VCaP (cell line): Measurements from ENCODE around the gene USP3.

Experiments
- H3K27ac ChIP-seq: fragments of 450-650 bp; 2 replicates; pipeline ENCODE4 v1.5.1; 2017
- TF ChIP-seq, protein P1 (sequence below): fragments of 450-650 bp; conservative IDR thresholded peaks from 2 replicates; pipeline ENCODE4 v1.5.1; 2017; ENCODE audit warnings: mild to moderate bottlenecking, moderate library complexity

USP3 gene

DNA sequence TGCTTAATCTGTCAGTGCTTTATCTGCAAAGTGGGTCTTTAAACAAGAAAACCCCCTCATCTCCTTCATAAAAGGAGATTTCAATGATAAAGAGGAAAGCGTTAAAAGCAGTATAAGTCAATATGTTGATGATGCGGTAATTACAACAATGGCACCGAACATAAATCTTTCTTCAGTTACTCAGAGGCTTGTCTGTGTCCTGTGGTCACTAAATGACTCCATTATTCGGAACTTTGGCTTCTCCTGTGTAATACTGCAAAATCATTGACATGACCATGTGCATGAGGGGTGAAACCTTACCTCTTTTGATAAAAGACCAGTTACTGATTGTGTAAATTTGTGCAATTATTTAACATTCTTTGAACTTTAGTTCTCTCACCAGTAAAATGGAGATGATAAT is 4.8 kb upstream of the USP3 start:
- TF ChIP-seq, protein P1, sequence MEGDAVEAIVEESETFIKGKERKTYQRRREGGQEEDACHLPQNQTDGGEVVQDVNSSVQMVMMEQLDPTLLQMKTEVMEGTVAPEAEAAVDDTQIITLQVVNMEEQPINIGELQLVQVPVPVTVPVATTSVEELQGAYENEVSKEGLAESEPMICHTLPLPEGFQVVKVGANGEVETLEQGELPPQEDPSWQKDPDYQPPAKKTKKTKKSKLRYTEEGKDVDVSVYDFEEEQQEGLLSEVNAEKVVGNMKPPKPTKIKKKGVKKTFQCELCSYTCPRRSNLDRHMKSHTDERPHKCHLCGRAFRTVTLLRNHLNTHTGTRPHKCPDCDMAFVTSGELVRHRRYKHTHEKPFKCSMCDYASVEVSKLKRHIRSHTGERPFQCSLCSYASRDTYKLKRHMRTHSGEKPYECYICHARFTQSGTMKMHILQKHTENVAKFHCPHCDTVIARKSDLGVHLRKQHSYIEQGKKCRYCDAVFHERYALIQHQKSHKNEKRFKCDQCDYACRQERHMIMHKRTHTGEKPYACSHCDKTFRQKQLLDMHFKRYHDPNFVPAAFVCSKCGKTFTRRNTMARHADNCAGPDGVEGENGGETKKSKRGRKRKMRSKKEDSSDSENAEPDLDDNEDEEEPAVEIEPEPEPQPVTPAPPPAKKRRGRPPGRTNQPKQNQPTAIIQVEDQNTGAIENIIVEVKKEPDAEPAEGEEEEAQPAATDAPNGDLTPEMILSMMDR, result no peak
- peak overlapping the region; percentile 98 for H3K27ac ChIP-seq

DNA sequence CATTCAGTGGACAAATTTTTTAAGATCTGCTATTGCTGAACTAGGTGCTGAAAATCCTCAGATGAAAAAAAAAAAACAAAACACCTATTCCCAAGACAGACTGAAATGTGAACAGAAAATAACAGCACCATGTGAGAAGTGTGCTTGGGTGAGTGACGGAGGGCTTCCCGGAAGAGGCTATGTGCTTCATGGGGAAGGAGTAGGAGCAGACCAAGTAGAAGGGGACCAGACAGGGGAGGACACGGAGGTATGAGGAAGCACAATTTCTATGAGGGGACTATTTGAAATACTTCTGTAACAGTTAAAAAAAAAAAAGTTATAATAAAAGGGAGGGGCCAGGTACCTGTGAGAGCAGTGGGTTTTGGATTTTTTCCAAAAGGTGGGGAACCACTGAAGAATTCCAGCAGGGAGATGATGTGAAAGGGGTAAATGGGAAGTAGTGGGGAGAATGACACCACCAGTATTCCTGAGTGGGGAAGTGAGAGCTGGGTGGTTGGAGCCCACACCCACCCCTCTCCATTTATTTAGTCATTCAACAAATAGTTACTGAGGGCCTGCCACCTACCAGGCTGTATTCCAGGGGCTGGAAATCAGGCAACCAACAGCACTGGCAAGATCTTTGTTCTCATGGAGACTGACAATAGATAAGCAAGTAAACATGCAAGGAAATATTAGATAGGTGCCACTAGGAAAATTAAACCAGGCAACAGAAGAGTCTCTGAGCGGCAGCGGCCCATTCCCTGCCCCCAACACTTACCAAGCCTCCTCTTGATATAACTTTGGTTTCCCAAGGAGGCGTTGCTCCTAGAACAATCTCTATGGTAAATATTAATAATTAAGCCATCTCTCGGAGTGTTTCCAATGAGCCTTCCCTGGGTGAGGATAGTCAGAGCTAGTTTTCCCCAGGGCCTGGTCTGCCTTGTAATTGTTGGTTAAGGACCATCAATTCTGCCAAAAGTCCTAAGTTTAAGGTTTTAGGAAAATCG is 3.8 kb upstream of the USP3 start:
- H3K27ac ChIP-seq, result peak overlapping the region; percentile 98
- TF ChIP-seq, protein P1, result no peak

DNA sequence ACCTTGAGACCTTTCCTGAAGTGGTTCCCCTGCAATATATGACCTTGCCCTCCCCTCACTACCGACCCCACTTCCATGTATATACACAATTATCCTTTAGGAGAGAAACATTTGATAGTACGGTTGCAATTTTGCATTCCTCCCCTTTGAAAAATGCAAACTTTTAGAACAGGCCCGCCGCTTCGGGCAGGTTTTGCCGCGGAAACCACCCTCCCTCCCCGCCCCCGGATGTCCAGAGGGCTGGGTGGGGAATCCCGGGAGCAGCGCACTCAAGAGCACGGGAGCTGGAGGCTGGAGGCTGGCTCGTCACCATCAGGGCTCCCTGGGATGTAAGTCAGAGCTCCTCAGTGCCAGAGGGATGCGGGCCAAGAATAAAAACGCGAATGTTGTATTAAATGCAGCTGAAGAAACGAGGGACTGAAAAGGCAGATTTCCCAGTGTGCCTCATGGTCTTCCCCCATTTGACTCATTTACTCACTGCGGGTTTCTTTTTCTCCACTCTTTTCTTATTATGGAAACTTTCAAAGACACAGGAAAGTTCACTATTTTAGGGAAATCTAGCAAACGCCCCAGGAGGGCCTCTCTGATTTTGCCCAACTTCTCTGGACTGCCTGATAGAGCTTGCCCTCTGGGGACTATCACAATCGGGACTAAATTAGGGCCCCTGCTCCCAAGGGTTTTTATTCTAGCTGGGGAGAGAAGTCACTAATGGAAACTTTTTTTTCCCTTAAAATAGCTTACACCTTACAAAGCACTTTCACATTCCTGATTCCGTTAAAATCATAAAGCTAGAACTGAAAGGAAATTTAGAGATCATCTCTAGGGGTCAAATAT is 2.9 kb upstream of the USP3 start:
- peak overlapping the region; percentile 98 for H3K27ac ChIP-seq
- TF ChIP-seq, protein P1, result no peak

DNA sequence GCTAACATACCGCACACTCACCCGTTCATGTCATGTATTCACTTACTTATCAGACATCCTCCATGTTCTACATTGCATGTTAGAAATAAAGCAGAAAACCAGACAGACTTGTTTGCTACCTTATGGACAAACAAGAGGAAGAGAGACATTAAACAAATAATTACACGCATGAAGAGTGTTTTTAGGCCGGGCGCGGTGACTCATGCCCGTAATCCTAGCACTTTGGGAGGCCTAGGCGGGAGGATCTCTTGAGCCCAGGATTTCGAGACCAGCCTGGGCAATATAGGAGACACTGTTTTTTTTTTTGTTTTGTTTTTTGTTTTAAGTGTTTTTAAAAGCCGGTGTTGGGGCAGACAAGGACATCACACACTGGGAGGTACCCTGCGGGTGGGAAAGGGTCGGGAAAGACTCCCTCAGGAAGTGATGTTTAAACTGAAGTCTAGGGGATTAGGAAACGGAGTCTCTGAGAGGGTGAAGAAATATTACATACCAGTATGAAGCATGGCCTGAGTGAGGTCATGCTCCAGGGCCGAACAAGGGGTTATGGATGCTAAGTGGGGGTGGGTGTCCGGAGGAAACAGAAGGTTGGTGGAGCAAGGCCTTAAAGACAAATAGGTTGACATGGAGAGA is 2.1 kb upstream of the USP3 start:
- H3K27ac ChIP-seq, result peak overlapping the region; percentile 98
- TF ChIP-seq, protein P1, result no peak

DNA sequence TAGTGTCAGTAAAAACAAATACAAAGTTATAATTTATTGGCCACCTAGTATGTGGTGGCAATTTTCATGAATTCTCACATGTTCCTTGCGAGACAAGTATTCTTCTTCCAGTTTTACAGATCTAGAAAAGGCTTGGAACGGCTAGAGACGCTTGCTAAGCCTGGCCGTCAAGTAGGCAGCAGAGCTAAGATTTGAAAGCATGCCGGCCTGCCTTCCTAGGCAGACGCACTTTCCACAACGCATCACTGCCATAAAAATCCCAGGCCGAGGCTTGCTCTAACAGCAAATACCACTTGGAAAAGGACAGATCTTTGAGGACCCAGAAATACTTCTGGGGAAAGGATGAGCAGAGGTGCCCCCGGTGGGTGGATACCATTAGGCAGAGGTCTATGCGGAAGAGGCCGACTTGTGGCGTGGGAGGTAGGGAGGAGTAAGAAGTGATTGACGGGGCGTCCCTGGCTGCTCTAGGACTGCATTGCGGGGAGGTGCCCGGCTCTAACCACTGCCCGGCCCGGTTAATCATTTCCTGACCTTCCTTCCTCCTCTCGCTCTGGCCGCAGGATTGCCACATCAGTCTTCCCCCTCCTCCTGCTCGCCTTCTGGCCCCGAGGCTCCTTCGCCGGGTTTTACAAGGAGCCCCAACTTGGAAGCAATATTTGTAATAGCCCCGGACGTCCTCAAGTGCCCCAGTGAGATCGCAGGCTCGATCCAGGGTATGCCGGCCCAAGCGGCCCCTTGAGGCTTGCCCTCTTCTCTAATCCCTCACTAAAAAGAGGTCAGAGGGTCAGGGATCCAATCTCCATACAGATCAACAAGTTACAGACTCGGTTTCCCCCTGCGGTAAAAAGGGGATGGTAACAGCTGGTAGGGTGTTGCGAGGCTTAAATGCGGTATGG is 1.3 kb upstream of the USP3 start:
- peak overlapping the region; percentile 98 for H3K27ac ChIP-seq
- TF ChIP-seq, protein P1, result no peak

DNA sequence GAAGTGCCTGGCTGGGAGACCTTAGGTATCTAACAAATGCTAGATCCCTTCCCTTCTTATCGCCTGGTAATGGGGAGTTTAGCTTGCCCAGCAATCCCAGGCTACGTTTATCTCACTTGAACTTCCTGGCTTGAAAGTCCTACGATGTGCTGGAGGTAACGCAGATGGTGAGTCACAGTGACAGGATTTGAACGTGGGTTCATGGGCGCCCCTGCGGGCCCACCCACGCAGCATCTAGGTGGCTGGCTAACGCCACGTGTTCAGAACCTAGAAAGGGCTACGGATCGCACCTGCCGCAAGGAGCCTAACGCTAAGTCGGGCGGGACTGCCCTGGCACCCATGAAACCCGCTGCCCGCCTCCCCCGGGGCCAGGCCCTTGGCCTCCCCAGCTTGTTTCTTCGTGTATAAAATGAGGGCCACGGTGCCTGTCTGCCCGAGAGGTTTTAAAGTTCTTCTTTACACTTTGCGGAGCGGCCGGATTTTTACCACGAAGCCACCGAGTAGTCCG is 600 bp upstream of the USP3 start:
- peak overlapping the region; percentile 98 for H3K27ac ChIP-seq
- TF ChIP-seq, protein P1, result no peak
